SJSA1 (cell line): ENCODE measurements around the gene GRB10. TPM values are rescaled to one million over a fixed set of nuclear protein-coding genes. Genes with fewer than 3 reads are reported as not detected.

Experiments used
- DNase-seq, 2 experiments: peaks; one replicate each; pipeline ENCODE4 v3.0.0-alpha.2; 2015 to 2020; ENCODE audit warnings: low spot score in 2 of 2, low read depth in 1 of 2
- H3K27ac ChIP-seq: fragments of 250-450 bp; sonication (Bioruptor Pico); 2 replicates; pipeline ENCODE4 v1.5.1; 2020; ENCODE audit warnings: mild to moderate bottlenecking, moderate library complexity
- H3K27me3 ChIP-seq: fragments of 250-450 bp; sonication (Bioruptor Pico); replicated peaks from 2 replicates; pipeline ENCODE4 v1.5.1; 2020; ENCODE audit warnings: mild to moderate bottlenecking, moderate library complexity
- H3K36me3 ChIP-seq: fragments of 250-450 bp; sonication (Bioruptor Pico); 2 replicates; pipeline ENCODE4 v1.5.1; 2020; ENCODE audit warnings: mild to moderate bottlenecking
- H3K4me1 ChIP-seq: fragments of 250-450 bp; sonication (Bioruptor Pico); replicated peaks from 2 replicates; pipeline ENCODE4 v1.6.1; 2021; ENCODE audit warnings: mild to moderate bottlenecking
- H3K4me3 ChIP-seq: fragments of 250-450 bp; sonication (Bioruptor Pico); 2 replicates; pipeline ENCODE4 v1.5.1; 2020; ENCODE audit warnings: mild to moderate bottlenecking
- H3K9me3 ChIP-seq: fragments of 250-450 bp; sonication (Bioruptor Pico); replicated peaks from 2 replicates; pipeline ENCODE4 v1.5.1; 2020; ENCODE audit warnings: mild to moderate bottlenecking
- total RNA-seq: library from RNA; depleted of rRNA; stranded (reverse); fragments of >200 nt; shearing (Covaris generic); gene quantifications from 2 replicates; pipeline ENCODE4 v1.2.3, GENCODE V29; 2014

GRB10 gene
- total RNA-seq, 1 experiment from 2014 or later = 3.3 TPM

DNA sequence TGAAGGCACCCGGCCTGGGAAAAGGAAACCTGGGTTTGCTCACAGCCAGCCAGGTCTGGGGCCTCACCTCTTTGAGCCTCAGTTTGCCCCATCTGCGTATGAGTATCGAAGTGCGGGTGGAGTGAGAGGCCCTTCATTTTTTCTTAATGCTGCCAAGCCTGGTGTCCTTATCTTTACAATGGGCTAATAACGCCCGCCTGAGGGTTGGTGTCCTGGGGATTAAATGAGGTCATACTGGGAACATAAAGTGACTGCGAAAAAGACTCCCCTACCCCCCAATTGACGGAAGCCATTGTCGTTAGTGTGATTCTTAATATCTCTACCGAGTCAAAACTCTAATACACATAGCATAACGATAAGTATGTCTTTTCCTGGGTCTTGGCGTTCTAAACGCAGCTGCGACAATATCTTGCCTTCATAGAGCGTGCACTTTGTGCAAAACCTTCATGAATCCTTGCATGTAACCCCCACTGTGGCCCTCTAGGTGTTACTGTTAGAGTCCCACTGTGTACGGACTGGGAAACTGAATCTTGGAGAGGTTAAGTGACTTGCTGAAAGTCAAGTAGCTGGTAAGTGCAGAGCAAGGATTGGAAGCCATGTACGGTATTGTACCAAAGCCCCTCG, 11.4 kb upstream of the GRB10 start:
- H3K9me3 ChIP-seq = peaks cover under 1% of the 10 kb centered on the region; the same call in 1 of the 2 replicates
- H3K36me3 ChIP-seq = no peaks in the 10 kb centered on the region
- peaks cover 8% of the 10 kb centered on the region; the same call in 1 of the 2 replicates for H3K4me1 ChIP-seq
- H3K27me3 ChIP-seq = peaks cover 12% of the 10 kb centered on the region
- peak overlapping the region; percentile 45; the same call in 1 of the 2 replicates for H3K4me3 ChIP-seq
- H3K27ac ChIP-seq = no peak overlapping the region
- DNase-seq = no peak

DNA sequence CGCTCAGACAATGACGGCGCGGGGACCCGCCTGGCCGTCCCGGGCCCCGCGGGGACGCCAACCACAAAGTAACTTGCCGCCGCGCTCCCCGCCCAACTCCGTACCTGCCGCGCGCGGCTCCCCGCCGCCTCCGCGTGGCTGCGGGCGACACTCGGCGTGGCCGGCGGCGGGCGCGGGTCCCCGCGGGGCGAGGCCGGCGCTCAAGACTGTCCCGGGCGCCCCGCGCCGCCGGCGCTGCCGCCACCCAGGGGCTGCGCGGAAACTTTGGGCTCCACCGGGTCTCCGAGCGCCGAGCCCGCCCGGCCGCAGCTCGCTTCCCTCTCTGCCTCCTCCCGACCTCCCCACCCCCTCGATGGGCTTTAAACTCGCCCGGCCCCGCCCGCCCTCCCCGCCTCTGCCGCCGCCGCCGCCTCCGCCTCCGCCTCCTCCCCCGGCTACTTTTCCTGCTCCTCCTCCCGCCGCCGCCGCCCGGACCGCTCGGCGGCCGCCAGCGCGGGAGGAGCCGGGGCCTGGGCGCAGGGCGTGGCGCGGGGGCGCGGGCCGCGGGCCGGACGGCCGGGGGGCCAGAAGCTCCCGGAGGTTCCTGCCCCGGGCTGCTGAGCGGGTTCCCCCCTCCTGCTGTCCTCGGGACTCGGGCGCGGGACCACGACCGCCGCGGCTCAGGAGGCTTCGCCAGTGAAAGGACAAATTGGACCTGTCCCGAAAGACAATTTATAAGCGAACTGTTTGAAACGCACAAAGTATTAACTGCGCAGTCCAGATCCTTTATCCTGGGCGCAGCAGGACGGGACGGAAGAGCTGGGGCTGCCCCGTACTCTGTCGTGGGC, 10.6 kb upstream of the GRB10 start:
- Histone ChIP-seq H3K36me3 (no peaks in the 10 kb centered on the region), H3K4me1 (peaks cover 8% of the 10 kb centered on the region; the same call in 1 of the 2 replicates), H3K4me3 (peak overlapping the region; percentile 45), H3K27ac (no peak overlapping the region), H3K27me3 (peaks cover 12% of the 10 kb centered on the region), H3K9me3 (peaks cover 5% of the 10 kb centered on the region; the same call in 1 of the 2 replicates)
- DNase-seq = no peak

DNA sequence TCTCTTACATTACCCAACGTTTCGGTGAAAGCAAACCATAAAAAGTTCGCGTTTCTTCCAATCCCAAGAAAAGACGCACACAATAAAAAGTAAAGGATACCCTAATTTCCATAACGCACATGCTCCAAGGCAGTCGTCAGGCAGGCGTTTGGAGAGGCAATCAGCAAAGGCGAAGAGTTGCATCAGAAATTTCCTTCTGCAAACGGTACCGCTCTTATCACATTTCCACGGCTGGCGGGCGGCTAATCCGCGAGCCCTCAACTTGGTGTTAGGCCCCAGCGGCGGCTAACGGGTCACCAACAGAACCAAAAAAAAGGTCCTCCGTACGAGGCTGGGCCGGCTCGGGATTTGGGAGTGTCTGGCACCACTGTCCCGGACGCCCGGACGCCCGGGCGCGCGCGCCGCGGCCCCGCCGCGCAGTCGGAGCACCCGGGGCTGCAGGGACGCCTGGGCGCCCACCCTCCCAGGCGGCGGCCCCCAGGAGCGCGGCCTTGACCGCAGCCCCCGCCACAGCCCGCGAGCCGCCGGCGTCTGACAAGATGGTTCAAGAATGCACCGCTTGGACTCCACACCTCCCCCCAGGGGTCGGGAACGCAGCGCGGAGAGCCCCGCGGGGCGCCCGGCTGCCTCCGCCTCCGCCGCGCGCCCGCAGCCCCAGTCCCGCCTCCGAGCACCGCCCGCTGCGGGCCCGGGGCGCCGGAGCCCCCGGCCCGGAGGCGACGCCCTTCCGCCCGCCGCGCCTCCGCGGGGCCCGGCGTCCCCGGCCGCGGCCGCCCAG, 9.8 kb upstream of the GRB10 start:
- Histone ChIP-seq H3K27ac (no peak overlapping the region), H3K27me3 (peaks cover 12% of the 10 kb centered on the region), H3K36me3 (no peaks in the 10 kb centered on the region), H3K4me1 (peaks cover 8% of the 10 kb centered on the region; the same call in 1 of the 2 replicates), H3K4me3 (peak overlapping the region; percentile 45), H3K9me3 (peaks cover 5% of the 10 kb centered on the region; the same call in 1 of the 2 replicates)
- no peak for DNase-seq

DNA sequence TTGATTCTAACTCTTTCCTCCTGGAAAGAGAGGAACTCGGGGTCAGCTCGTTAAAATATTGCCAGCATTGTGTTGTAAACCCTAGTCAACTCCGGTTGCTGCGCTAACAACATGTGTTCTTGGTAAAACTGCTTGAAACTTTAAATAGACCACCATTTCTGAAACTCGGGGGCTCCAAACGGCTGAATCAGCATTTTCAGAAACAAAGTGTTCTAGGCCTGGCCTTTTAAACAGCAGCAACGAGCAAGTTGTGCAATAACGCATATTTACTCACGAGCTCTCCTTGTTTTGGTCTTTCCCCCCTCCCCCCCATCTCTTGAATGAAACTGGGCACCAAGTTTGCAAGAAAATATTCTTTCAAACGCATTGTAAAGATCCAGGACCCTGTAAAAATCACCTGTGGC, 9.2 kb upstream of the GRB10 start:
- peaks cover 12% of the 10 kb centered on the region for H3K27me3 ChIP-seq
- H3K36me3 ChIP-seq = no peaks in the 10 kb centered on the region
- peaks cover 5% of the 10 kb centered on the region; the same call in 1 of the 2 replicates for H3K9me3 ChIP-seq
- peaks cover 8% of the 10 kb centered on the region; the same call in 1 of the 2 replicates for H3K4me1 ChIP-seq
- H3K4me3 ChIP-seq = peak overlapping the region; percentile 45
- no peak overlapping the region for H3K27ac ChIP-seq
- no peak for DNase-seq

DNA sequence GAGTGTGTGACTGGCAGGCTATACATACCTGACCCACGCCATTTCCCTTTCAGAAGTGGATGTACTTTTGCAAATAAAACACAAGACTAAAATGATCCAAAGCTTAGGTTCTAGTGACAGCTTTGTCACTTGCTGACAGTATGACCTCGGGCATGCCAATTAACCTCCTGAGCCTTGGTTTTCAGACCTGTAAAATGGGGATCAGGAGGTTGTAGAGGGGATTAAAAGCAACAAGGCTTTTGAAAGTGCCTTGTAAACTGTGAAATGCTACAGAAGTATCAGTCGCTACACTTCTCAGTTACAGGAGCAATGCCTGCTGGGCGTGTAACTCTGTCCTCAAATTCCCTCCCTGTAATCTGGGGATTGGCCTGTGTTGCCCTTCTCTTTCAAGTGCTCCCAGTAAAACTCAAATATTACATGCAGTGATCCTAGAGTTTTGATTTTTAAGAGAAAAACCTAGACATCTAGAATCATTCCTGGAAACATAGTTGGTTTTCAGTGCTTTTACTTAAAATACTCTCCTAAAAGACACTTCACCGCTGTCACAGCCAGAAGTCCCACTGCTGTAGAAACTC, 8.8 kb upstream of the GRB10 start:
- DNase-seq = no peak
- Histone ChIP-seq H3K36me3 (no peaks in the 10 kb centered on the region), H3K9me3 (peaks cover 5% of the 10 kb centered on the region; the same call in 1 of the 2 replicates), H3K27ac (no peak overlapping the region), H3K4me3 (no peak overlapping the region), H3K4me1 (peaks cover 8% of the 10 kb centered on the region; the same call in 1 of the 2 replicates), H3K27me3 (peaks cover 12% of the 10 kb centered on the region)

DNA sequence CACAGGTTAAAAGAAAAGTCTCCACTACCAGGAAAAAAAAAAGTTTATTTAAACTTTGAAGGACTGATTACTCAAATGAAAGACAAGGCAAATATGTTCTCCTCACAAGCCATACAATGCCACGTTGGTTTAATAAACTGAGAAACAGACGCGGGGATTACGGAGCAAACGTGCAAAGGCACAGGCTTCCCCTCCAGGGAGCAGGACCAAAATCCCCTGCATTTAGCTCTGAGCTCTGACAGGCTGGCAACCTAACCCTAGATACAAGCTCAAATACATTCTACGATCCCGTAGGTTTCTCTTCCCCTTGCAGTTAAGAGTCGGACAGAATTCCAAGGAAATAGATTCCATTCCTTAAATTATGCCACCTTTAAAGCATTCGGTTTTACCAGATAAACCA, 7.7 kb upstream of the GRB10 start:
- Histone ChIP-seq H3K4me3 (no peak overlapping the region), H3K4me1 (peaks cover 8% of the 10 kb centered on the region; the same call in 1 of the 2 replicates), H3K9me3 (peaks cover 5% of the 10 kb centered on the region; the same call in 1 of the 2 replicates), H3K27me3 (peaks cover 12% of the 10 kb centered on the region), H3K27ac (no peak overlapping the region), H3K36me3 (no peaks in the 10 kb centered on the region)
- no peak for DNase-seq

- no peaks in the 10 kb centered on the region; the same call in none of the 2 replicates for H3K27me3 ChIP-seq
- H3K9me3 ChIP-seq = peaks cover 5% of the 10 kb centered on the region; the same call in 1 of the 2 replicates
- H3K4me3 ChIP-seq = no peak overlapping the region
- peaks cover 5% of the 10 kb centered on the region; the same call in 1 of the 2 replicates for H3K4me1 ChIP-seq
- no peaks in the 10 kb centered on the region for H3K36me3 ChIP-seq
- no peak overlapping the region for H3K27ac ChIP-seq
- DNase-seq = no peak
Measured at GRCh38 chr7:50788382-50788781, 5.7 kb upstream of the GRB10 start.

DNA sequence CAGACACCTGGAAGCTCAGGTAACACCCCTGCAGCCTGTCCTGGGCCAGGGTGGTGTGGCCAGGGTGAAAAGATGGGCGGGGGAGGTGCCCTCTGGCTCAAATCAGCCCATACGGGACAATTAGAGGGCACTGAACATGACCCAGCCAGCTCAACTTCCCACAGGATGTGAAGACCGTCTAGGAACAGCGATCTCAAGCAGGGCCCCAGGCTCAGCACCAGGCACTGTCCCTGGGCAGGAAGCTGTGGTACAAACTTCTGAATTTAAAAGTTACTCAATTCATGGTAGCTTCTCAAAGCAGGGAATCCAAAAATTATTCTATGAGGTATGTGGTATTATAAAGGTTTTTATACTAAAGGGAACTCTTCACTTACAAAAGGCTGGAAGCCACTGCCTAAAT, 5.1 kb upstream of the GRB10 start:
- Histone ChIP-seq H3K4me1 (peaks cover 5% of the 10 kb centered on the region; the same call in 1 of the 2 replicates), H3K27me3 (no peaks in the 10 kb centered on the region; the same call in none of the 2 replicates), H3K36me3 (no peaks in the 10 kb centered on the region), H3K4me3 (no peak overlapping the region), H3K9me3 (peaks cover 5% of the 10 kb centered on the region; the same call in 1 of the 2 replicates), H3K27ac (no peak overlapping the region)
- DNase-seq = no peak

DNA sequence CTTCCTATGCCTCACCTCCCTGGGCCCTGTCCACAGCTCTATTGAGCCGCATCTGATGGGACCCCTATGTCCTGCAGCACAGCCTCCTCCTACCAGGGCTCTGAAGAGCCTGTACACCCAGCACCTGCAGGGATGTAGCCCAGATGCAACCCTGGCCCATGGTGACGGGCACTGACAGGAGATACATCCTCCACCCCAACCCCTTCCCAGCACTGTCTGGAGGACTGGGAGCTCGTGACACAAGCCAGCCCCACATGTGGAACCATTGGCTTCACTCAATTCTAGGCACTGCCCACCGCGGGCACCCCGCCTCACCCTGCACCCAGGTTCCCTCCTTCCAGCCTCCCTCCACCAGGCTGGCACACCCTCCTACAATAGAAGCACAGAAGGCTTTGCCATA, 2.6 kb upstream of the GRB10 start:
- Histone ChIP-seq H3K27me3 (no peaks in the 10 kb centered on the region), H3K4me3 (no peak overlapping the region), H3K9me3 (peaks cover 5% of the 10 kb centered on the region; the same call in 1 of the 2 replicates), H3K27ac (no peak overlapping the region), H3K36me3 (no peaks in the 10 kb centered on the region), H3K4me1 (no peaks in the 10 kb centered on the region; the same call in 1 of the 2 replicates)
- no peak for DNase-seq

GRCh38 chr7:50783801-50784507, 1.3 kb upstream of the GRB10 start:
- no peak for DNase-seq
- H3K4me1 ChIP-seq = no peaks in the 10 kb centered on the region; the same call in 1 of the 2 replicates

GRCh38 chr7:50783303-50783702, 607 bp upstream of the GRB10 start:
- no peak for DNase-seq
- H3K36me3 ChIP-seq = no peaks in the 10 kb centered on the region
- H3K27me3 ChIP-seq = no peaks in the 10 kb centered on the region
- no peak overlapping the region for H3K27ac ChIP-seq
- H3K4me3 ChIP-seq = no peak overlapping the region
- H3K9me3 ChIP-seq = no peaks in the 10 kb centered on the region
- no peaks in the 10 kb centered on the region; the same call in 1 of the 2 replicates for H3K4me1 ChIP-seq

More at GRCh38 chr7:50783801-50784507, 1.3 kb upstream of the GRB10 start:
- no peaks in the 10 kb centered on the region for H3K36me3 ChIP-seq
- H3K4me3 ChIP-seq = no peak overlapping the region
- peaks cover 3% of the 10 kb centered on the region; the same call in 1 of the 2 replicates for H3K9me3 ChIP-seq
- no peak overlapping the region for H3K27ac ChIP-seq
- no peaks in the 10 kb centered on the region for H3K27me3 ChIP-seq

DNA sequence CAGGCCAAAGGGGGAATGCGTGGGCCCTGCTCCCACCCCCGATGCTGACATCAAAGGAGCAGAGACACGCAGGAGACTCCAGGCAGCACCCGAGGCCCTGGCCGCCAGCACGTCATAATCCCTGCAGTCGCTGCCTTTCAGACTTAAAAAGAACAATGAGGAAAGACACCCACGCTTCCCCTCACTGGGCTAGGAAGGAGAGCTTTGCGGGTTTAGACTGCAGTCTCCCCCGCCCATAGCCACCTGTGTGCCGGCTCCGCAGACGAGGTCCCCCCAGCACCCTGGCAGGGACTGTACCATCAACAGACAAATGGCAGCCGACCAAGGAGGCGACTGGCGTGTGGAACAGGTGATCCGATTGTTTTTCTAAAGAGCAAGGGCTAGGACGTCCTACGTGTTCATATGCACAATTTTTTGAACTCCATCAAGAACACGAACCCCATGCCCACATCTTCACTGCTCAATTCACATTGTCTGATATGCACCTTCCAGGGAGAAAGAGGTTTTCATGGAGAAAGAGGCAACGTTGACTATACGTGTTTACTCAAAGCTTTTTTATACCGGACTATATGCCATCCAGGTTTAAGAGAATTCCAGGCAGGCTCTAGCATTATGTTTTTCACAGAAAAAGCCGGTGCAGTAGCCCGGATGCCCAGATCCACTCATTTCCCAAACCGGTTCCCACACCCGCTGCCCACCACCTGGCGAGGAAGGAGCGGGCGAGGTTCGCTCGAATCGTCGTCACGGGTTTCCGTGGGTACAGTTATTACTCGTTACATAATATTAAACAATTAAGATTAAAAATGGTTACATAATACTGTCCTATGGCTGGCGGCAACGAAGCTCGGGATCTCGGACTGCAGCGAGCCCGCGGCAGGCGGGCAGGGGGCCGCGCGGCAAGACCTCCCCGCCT, 1.1 kb downstream of the GRB10 start:
- Histone ChIP-seq H3K4me3 (no peak overlapping the region), H3K4me1 (no peaks in the 10 kb centered on the region; the same call in 1 of the 2 replicates), H3K27me3 (no peaks in the 10 kb centered on the region), H3K36me3 (no peaks in the 10 kb centered on the region), H3K9me3 (no peaks in the 10 kb centered on the region), H3K27ac (no peak overlapping the region)
- no peak for DNase-seq
